Islet of Langerhans (tissue), 1 donor: ENCODE data around the gene CRTC3.

ENCODE experiments used
- FAIRE-seq: peaks from one replicate; lab custom pipeline; 2011; peaks lifted over from hg19 to GRCh38; lab: Jason Lieb, UNC

Gene CRTC3

DNA sequence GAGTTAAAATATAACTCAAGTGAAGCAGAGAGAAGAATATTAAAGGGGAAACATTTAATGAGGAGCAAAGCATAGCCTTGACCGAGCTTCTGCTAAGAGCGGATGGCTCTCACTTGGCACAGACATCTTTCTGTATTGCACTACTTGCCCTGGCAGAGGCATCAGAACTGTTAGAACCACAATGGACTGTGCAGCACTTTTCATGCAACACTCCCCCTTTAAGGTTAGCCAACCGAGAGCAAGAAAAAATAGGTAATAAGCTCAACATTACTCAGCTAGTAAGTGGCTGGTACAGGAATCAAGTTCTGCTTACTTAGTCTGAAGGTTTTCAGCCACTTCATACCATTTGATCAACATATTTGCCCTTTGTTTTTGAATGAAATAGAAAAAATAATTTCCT lies 33.7 kb downstream of the CRTC3 start:
- no peak for FAIRE-seq

DNA sequence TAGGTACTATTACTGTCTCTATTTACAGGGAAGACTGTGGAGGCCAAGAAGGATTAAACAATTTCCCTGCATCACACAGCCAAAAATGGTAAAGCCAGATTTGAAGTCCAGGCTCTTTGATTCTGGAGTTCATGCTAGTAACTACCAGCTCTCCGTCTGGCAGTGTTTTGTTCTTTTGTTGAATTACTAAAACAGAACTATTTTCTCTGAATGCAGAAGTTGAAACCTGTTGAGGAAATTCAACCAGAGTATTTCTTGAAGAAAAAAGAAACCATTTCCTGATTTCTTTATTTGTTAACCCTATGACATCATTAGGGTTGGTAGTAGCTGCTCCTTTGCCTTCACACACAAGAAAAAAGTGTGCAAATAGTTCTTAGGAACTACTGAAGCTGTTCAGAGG lies 34.3 kb downstream of the CRTC3 start:
- FAIRE-seq, result no peak

GRCh38 chr15:90564590-90564989 lies 34.9 kb downstream of the CRTC3 start:
- no peak for FAIRE-seq

DNA sequence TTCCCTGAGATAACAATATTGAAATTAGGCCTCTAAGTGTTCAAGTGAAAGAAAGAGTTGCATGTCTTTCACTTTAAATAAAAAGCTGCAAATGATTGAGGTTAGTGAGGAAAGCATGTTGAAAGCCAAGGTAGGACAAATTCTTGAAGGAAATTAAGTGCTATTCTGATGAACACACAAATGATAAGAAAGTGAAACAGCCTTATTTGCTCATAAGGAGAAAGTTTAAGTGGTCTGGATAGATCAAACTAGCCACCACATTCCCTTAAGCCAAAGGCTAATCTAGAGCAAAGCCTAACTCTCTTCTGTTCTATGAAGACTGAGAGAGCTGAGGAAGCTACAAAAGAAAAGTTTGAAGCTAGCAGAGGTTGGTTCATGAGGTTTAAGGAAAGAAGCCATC lies 36.1 kb downstream of the CRTC3 start:
- FAIRE-seq, result no peak

DNA sequence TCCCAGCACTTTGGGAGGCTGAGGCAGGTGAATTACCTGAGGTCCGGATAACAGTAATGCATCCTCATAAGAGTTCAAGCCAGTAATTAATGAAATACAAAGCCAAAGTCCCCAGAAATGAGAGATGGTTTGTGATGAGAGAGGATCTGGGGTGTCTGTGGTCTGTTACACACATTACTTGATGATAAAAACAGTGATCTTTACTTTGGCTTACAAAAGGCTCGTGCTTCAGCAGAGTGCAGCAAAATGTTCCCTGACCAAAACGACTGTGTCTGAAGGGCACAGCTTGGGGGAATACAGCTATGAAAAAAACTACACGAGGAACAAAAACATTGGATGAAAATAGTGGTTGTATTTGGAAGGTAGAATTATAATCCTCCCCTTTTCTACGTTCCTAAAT lies 40.9 kb downstream of the CRTC3 start:
- FAIRE-seq, result no peak

GRCh38 chr15:90571063-90571541 lies 41.4 kb downstream of the CRTC3 start:
- FAIRE-seq, result no peak

DNA sequence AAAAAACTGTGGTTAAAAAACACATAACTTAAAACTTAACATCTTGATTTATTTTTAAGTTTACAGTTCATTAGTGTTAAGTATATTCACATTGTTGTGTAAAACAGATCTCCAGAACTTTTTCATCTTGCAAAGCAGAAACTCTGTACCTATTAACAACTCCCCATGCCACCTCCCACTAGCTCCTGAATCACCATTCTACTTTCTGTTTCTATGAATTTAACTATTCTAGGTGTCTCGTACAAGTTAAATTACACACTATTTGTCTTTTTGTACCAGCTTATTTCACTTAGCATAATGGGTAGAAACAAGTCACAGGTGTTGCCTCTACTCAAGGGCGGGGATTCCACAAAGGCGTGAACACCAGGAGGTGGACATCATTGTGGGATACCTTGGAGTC lies 43.2 kb downstream of the CRTC3 start:
- FAIRE-seq, result no peak

DNA sequence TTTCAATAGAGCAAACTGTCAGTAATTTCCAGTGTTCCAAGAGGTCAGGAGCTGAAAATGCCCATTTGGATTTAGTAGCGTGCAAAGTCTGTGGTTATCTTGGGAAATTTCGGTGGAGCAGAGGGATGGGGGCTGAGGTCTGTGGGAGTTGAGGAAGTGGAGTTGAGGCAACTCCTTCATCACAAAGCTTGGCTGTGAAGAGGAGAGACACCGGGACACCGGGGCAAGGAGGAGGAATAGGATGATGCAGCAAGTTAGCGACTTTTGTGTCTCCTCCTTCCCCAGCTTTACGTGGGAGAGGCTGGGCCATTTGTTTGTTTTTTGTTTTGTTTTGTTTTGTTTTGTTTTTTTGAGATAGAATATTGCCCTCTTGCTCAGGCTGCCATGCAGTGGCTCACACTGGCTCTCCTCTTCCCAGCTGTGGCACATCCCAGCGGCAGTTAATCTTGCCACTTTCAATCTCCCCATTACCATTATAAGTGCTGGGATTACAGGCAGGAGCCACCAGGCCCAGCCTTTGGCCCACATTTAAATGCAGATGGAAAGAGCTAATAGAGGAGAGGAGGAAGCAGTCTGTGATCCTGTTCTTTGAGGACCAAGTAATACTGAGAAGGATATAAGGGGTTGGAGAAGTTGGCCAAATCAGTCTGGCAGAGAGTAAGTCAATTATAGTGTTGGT lies 47.1 kb downstream of the CRTC3 start:
- FAIRE-seq, result no peak

DNA sequence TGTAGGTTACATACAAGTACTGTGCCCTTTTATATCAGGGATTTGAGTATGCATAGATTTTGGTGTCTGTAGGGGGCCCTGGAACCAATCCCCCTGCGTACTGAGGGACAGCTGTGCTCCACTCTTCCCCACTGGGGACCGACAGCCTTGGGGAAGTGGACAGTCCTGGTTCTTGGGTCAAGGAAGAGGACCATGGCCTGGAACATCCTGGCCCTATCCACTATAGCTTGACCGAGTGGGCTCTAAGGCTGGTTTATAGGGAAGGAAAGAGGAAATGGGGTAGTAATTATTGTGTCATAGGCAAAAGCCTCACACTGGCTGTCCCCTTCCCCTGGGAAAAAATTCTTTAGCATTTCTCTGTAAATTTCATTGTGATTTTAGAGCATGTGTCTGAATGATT lies 49.5 kb downstream of the CRTC3 start:
- no peak for FAIRE-seq

GRCh38 chr15:90580099-90580498 lies 50.4 kb downstream of the CRTC3 start:
- FAIRE-seq, result no peak

DNA sequence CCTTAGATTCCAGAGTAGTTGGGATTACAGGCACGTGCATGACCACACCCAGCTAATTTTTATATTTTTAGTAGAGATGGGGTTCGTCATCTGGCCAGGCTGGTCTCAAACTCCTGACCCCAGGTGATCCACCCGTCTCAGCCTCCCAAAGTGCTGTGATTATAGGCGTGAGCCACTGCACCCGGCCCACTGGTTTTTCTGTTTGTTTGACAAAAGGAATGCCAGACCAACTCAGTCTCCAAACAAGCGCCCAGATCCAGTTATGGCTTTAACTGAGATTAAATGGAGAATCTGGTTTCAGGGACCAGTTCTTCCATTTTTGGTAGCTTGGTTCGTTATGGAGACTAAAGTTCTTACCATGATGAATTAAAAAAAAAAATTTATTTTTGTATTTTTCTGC lies 50.8 kb downstream of the CRTC3 start:
- FAIRE-seq, result no peak

GRCh38 chr15:90580946-90581345 lies 51.2 kb downstream of the CRTC3 start:
- FAIRE-seq, result no peak

DNA sequence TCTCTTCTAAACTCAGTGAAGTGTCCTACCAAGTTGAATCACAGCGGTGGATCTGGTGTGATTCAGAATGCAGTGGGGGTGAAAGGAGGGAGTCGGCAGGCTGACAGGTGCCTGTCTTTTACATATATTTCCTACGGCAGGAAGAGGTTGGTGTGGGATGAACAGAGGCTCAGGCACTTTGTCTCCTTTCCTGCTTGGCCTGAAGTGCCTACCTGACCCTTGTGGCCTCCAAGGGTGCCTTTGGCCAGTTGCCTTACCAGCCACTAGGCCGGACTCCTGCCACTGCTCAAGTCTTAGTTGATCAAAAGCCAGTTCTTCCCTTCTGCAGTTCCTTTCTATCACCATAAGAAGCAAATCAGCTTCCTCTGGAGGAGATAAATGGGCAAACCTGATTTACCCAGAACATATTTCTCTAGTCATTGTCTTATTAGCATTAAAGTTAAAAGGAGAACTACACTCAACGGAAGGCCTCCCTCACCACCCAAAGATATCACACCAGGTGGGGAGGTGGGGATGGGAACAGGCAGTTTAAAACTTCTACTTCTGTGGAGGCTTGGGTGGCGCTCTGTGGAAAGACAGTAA lies 52.1 kb downstream of the CRTC3 start:
- no peak for FAIRE-seq

DNA sequence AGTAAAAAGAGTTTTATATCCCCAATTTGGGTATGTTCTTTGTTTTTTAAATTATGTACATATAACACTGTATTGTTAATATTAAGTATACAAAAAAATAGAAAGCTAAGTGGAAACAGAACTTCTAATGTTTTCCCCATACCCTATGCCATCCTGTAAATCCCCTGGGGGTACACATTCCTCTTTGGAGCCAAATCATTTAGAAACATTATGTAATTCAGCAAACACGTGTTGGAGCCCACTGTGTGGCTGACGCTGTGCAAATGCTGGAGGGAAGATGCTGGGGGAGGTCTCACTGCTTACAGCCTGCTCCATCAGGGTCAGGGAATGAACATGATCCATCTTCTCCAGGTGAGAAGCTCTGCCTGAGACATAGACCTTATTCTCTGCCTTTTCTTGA lies 52.8 kb downstream of the CRTC3 start:
- no peak for FAIRE-seq

- no peak for FAIRE-seq
Observed at GRCh38 chr15:90583471-90584252, 53.9 kb downstream of the CRTC3 start.

GRCh38 chr15:90584841-90585240 lies 55.1 kb downstream of the CRTC3 start:
- FAIRE-seq, result no peak

- no peak for FAIRE-seq
Observed at GRCh38 chr15:90585863-90586262, 56.1 kb downstream of the CRTC3 start.

DNA sequence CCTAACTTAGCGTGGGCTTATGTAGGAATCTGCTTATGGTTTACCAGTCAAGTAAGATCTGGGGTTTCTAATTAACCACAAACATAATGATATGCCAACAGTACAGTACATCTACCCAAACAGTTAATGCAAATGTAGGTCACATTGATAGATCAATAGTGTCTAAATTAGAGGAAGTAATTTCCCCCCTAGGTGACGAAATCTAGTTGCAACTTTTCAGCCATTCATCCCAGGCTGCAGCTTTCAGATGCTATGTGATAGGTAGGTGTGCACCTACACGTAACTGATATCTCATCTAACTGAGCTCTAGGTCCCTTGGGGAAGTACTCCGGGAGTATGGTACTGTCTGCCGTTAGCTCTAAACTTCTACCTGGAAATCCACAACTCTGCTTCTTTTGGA lies 57.2 kb downstream of the CRTC3 start:
- FAIRE-seq, result no peak

GRCh38 chr15:90588427-90588826 lies 58.7 kb downstream of the CRTC3 start:
- FAIRE-seq, result no peak

DNA sequence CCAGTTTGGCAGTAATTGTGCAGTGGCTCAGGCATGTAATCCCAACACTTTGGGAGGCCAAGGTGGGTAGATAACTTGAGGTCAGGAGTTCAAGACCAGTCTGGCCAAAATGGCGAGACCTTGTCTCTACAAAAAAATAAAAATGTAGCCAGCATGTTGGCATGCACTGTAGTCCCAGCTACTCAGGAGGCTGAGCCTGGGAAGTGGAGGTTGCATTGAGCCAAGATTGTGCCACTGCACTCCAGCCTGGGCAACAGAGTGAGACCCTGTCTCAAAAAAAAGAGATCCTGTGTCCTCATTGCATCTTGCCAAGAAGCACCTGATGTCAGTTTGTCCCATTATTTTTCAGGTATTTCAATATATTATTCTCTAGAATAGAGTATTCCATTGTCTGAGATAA lies 61.8 kb downstream of the CRTC3 start:
- no peak for FAIRE-seq

- no peak for FAIRE-seq
Observed at GRCh38 chr15:90592131-90592881, 62.6 kb downstream of the CRTC3 start.

GRCh38 chr15:90593499-90594158 lies 63.9 kb downstream of the CRTC3 start:
- FAIRE-seq, result no peak
